NCI-H187 treated with DMSO at 0.1 percent for 48 hours (cell line): ENCODE measurements around the gene SPON2.

Experiments used
- DNase-seq: peaks from one replicate; lab custom pipeline; 2025; lab: John Stamatoyannopoulos, UW

The SPON2 gene

GRCh38 chr4:1172971-1173757 lies 781 bp upstream of the SPON2 start:
- no peak for DNase-seq

- DNase-seq, result no peak
These were observed 814 bp downstream of the SPON2 start for GRCh38 chr4:1171311-1172227.

GRCh38 chr4:1170976-1171310 lies 1.4 kb downstream of the SPON2 start:
- no peak for DNase-seq

GRCh38 chr4:1170156-1170975 lies 2.0 kb downstream of the SPON2 start:
- no peak for DNase-seq

- no peak for DNase-seq
These were observed 2.7 kb downstream of the SPON2 start for GRCh38 chr4:1169691-1170096.

- no peak for DNase-seq
These were observed 3.2 kb downstream of the SPON2 start for GRCh38 chr4:1169171-1169671.

GRCh38 chr4:1168191-1169101 lies 3.9 kb downstream of the SPON2 start:
- DNase-seq, result no peak

GRCh38 chr4:1167244-1167949 lies 5.0 kb downstream of the SPON2 start:
- peak; percentile 14 for DNase-seq

GRCh38 chr4:1166509-1167243 lies 5.7 kb downstream of the SPON2 start:
- DNase-seq, result no peak

- no peak for DNase-seq
These were observed 7.3 kb downstream of the SPON2 start for GRCh38 chr4:1164956-1165545.

GRCh38 chr4:1164444-1164843 lies 7.9 kb downstream of the SPON2 start:
- DNase-seq, result no peak

- no peak for DNase-seq
These were observed 8.3 kb downstream of the SPON2 start for GRCh38 chr4:1164040-1164439.

GRCh38 chr4:1160351-1160750 lies 12.0 kb downstream of the SPON2 start:
- no peak for DNase-seq

- no peak for DNase-seq
These were observed 16.3 kb downstream of the SPON2 start for GRCh38 chr4:1156069-1156468.

GRCh38 chr4:1155314-1155713 lies 17.1 kb downstream of the SPON2 start:
- no peak for DNase-seq

GRCh38 chr4:1154523-1155182 lies 17.7 kb downstream of the SPON2 start:
- DNase-seq, result no peak

- DNase-seq, result no peak
These were observed 18.3 kb downstream of the SPON2 start for GRCh38 chr4:1154126-1154522.

- DNase-seq, result no peak
These were observed 18.8 kb downstream of the SPON2 start for GRCh38 chr4:1153567-1154090.

GRCh38 chr4:1152290-1152689 lies 20.1 kb downstream of the SPON2 start:
- no peak for DNase-seq
